HUES64 (cell line): Measurements from ENCODE around the gene DEFB124.
"Not testable (repeated sequence)": the region's sequence is repeated elsewhere in the genome, so short reads cannot be mapped to it uniquely, and the experiment has no call there.

Experiments
- H3K27ac ChIP-seq: 2 replicates; pipeline ENCODE4 v1.7.0; 2013; ENCODE audit warnings: low read depth, low read length, inconsistent platforms
- H3K27me3 ChIP-seq: 2 replicates; pipeline ENCODE4 v1.6.1; 2013; ENCODE audit warnings: mild to moderate bottlenecking, low read length; ENCODE audit not compliant: insufficient read depth
- H3K36me3 ChIP-seq: 2 replicates; pipeline ENCODE4 v1.6.1; 2013; ENCODE audit warnings: mild to moderate bottlenecking, low read length; ENCODE audit not compliant: insufficient read depth
- H3K4me1 ChIP-seq: 2 replicates; pipeline ENCODE4 v1.6.1; 2013; ENCODE audit warnings: mild to moderate bottlenecking, low read length, moderate library complexity; ENCODE audit not compliant: insufficient read depth
- H3K4me3 ChIP-seq: 2 replicates; pipeline ENCODE4 v1.5.1; 2013; ENCODE audit warnings: mild to moderate bottlenecking, low read length, moderate library complexity
- H3K9ac ChIP-seq: 2 replicates; pipeline ENCODE4 v1.6.1; 2013; ENCODE audit warnings: mild to moderate bottlenecking, low read depth, low read length
- H3K9me3 ChIP-seq: 2 replicates; pipeline ENCODE4 v1.6.1; 2013; ENCODE audit warnings: low read depth, low read length; ENCODE audit not compliant: insufficient read depth
- WGBS: fragments of 150-250, 120-280 bp; methylation state at CpG from one replicate; pipeline ENCODE4 v1.1.7; 2013; ENCODE audit warnings: missing lambda C conversion rate; 5-methylcytosine and 5-hydroxymethylcytosine counted together

Gene DEFB124

GRCh38 chr20:31508517-31509244, 33.8 kb upstream of the DEFB124 start:
- H3K36me3 ChIP-seq, result no peaks in the 10 kb centered on the region
- H3K4me3 ChIP-seq, result no peak overlapping the region
- H3K4me1 ChIP-seq, result no peaks in the 10 kb centered on the region
- no peaks in the 10 kb centered on the region for H3K27me3 ChIP-seq
- H3K9me3 ChIP-seq, result peaks cover 16% of the 10 kb centered on the region
- no peak overlapping the region for H3K9ac ChIP-seq
- no peak overlapping the region for H3K27ac ChIP-seq
- 70% methylated on average over 5 of the region's 5 CpGs for WGBS

- peaks cover 21% of the 10 kb centered on the region for H3K9me3 ChIP-seq
- no CpG with 5 or more reads among the region's 1 CpG for WGBS
- no peak overlapping the region for H3K9ac ChIP-seq
- no peak overlapping the region for H3K27ac ChIP-seq
- H3K4me3 ChIP-seq, result no peak overlapping the region
- no peaks in the 10 kb centered on the region for H3K36me3 ChIP-seq
- H3K27me3 ChIP-seq, result no peaks in the 10 kb centered on the region
- H3K4me1 ChIP-seq, result no peaks in the 10 kb centered on the region
These were observed 31.0 kb upstream of the DEFB124 start for GRCh38 chr20:31505903-31506302.

GRCh38 chr20:31502884-31503673, 28.2 kb upstream of the DEFB124 start:
- H3K9me3 ChIP-seq, result peaks cover 39% of the 10 kb centered on the region
- not testable (repeated sequence) for H3K27ac ChIP-seq
- WGBS, result 48% methylated on average over 20 of the region's 20 CpGs

GRCh38 chr20:31500527-31500926, 25.6 kb upstream of the DEFB124 start:
- no peak overlapping the region for H3K27ac ChIP-seq
- no peaks in the 10 kb centered on the region for H3K27me3 ChIP-seq
- no peak overlapping the region for H3K9ac ChIP-seq
- H3K36me3 ChIP-seq, result no peaks in the 10 kb centered on the region
- peaks cover 51% of the 10 kb centered on the region for H3K9me3 ChIP-seq
- no peak overlapping the region for H3K4me3 ChIP-seq
- WGBS, result 45% methylated on average over 1 of the region's 1 CpG
- no peaks in the 10 kb centered on the region for H3K4me1 ChIP-seq

More at GRCh38 chr20:31502884-31503673, 28.2 kb upstream of the DEFB124 start:
- H3K9ac ChIP-seq, H3K4me3 ChIP-seq, H3K36me3 ChIP-seq, H3K27me3 ChIP-seq, H3K4me1 ChIP-seq: not testable (repeated sequence)

- H3K4me3 ChIP-seq, result no peak overlapping the region
- peaks cover 65% of the 10 kb centered on the region for H3K9me3 ChIP-seq
- H3K36me3 ChIP-seq, result no peaks in the 10 kb centered on the region
- no peak overlapping the region for H3K9ac ChIP-seq
- H3K27me3 ChIP-seq, result no peaks in the 10 kb centered on the region
- H3K27ac ChIP-seq, result no peak overlapping the region
- 57% methylated on average over 6 of the region's 6 CpGs for WGBS
- no peaks in the 10 kb centered on the region for H3K4me1 ChIP-seq
These were observed 23.1 kb upstream of the DEFB124 start for GRCh38 chr20:31497838-31498540.

- no peak overlapping the region for H3K4me3 ChIP-seq
- peaks cover 67% of the 10 kb centered on the region for H3K9me3 ChIP-seq
- 82% methylated on average over 15 of the region's 15 CpGs for WGBS
- H3K27ac ChIP-seq, result no peak overlapping the region
- no peaks in the 10 kb centered on the region for H3K27me3 ChIP-seq
- no peaks in the 10 kb centered on the region for H3K36me3 ChIP-seq
- no peaks in the 10 kb centered on the region for H3K4me1 ChIP-seq
- no peak overlapping the region for H3K9ac ChIP-seq
These were observed 21.9 kb upstream of the DEFB124 start for GRCh38 chr20:31496761-31497295.

GRCh38 chr20:31494131-31494530, 19.2 kb upstream of the DEFB124 start:
- 26% methylated on average over 2 of the region's 2 CpGs for WGBS
- Histone ChIP-seq H3K36me3 (no peaks in the 10 kb centered on the region), H3K27me3 (no peaks in the 10 kb centered on the region), H3K4me3 (no peak overlapping the region), H3K4me1 (no peaks in the 10 kb centered on the region), H3K9ac (no peak overlapping the region), H3K27ac (no peak overlapping the region), H3K9me3 (peaks cover 66% of the 10 kb centered on the region)

GRCh38 chr20:31490752-31491151, 15.8 kb upstream of the DEFB124 start:
- Histone ChIP-seq H3K36me3 (no peaks in the 10 kb centered on the region), H3K4me1 (no peaks in the 10 kb centered on the region), H3K27me3 (no peaks in the 10 kb centered on the region), H3K9ac (no peak overlapping the region), H3K9me3 (peaks cover 66% of the 10 kb centered on the region), H3K27ac (no peak overlapping the region), H3K4me3 (no peak overlapping the region)
- WGBS, result 86% methylated on average over 3 of the region's 3 CpGs

GRCh38 chr20:31489152-31489551, 14.2 kb upstream of the DEFB124 start:
- Histone ChIP-seq H3K36me3 (no peaks in the 10 kb centered on the region), H3K4me3 (no peak overlapping the region), H3K9ac (no peak overlapping the region), H3K27ac (no peak overlapping the region), H3K9me3 (peaks cover 62% of the 10 kb centered on the region), H3K4me1 (no peaks in the 10 kb centered on the region), H3K27me3 (no peaks in the 10 kb centered on the region)
- 75% methylated on average over 2 of the region's 3 CpGs for WGBS

GRCh38 chr20:31488115-31488514, 13.2 kb upstream of the DEFB124 start:
- Histone ChIP-seq H3K36me3 (no peaks in the 10 kb centered on the region), H3K27ac (no peak overlapping the region), H3K27me3 (no peaks in the 10 kb centered on the region), H3K4me3 (no peak overlapping the region), H3K9ac (no peak overlapping the region), H3K4me1 (no peaks in the 10 kb centered on the region), H3K9me3 (peaks cover 66% of the 10 kb centered on the region)
- WGBS, result 60% methylated on average over 2 of the region's 2 CpGs
